SK-N-SH (cell line): ENCODE data around the gene DPYSL5.

Experiments
- CTCF ChIP-seq: fragments of 200-600 bp; sonication (generic); IDR thresholded peaks from 2 replicates; pipeline ENCODE4 v1.6.1; 2017; ENCODE audit warnings: antibody characterized with exemption, mild to moderate bottlenecking, moderate library complexity
- ELF1 ChIP-seq: IDR thresholded peaks from 2 replicates; pipeline ENCODE4 v1.4.0; 2012
- EP300 ChIP-seq, 2 experiments: IDR thresholded peaks; 2 replicates each; pipeline versions ENCODE4 v1.4.0 to v1.6.1; 2012; ENCODE audit warnings: borderline replicate concordance in 1 of 2, low read depth in 1 of 2, low read length in 1 of 2
- EZH2phosphoT487 ChIP-seq: fragments of 200-600 bp; sonication (generic); IDR thresholded peaks from 2 replicates; pipeline ENCODE4 v1.6.1; 2017; ENCODE audit warnings: low read depth, mixed run types, mild to moderate bottlenecking, antibody characterized with exemption, moderate library complexity, borderline replicate concordance
- GABPA ChIP-seq: IDR thresholded peaks from 2 replicates; pipeline ENCODE4 v1.4.0; 2012; ENCODE audit warnings: low read depth, mild to moderate bottlenecking
- MXI1 ChIP-seq: IDR thresholded peaks from 2 replicates; pipeline ENCODE4 v1.6.1; 2012; ENCODE audit warnings: mild to moderate bottlenecking, low read depth, low read length, improper control_type of control experiment
- NFIC ChIP-seq: IDR thresholded peaks from 2 replicates; pipeline ENCODE4 v1.4.0; 2012; ENCODE audit warnings: borderline replicate concordance
- POLR2AphosphoS5 ChIP-seq: IDR thresholded peaks from 2 replicates; pipeline ENCODE4 v1.6.1; 2012; ENCODE audit warnings: low read depth, low read length
- RAD21 ChIP-seq: IDR thresholded peaks from 2 replicates; pipeline ENCODE4 v1.6.1; 2012; ENCODE audit warnings: mild to moderate bottlenecking, low read length
- TAF1 ChIP-seq: IDR thresholded peaks from 2 replicates; pipeline ENCODE4 v1.6.1; 2012; ENCODE audit warnings: low read depth, mild to moderate bottlenecking, low read length, moderate library complexity, borderline replicate concordance
- TCF12 ChIP-seq: IDR thresholded peaks from 2 replicates; pipeline ENCODE4 v1.4.0; 2012
- USF2 ChIP-seq: fragments of 150-350 bp; IDR thresholded peaks from 2 replicates; pipeline ENCODE4 v1.6.1; 2017; ENCODE audit warnings: antibody characterized with exemption, low read length, low read depth, borderline replicate concordance
- YY1 ChIP-seq: IDR thresholded peaks from 2 replicates; pipeline ENCODE4 v1.4.0; 2012; ENCODE audit warnings: low read depth, mild to moderate bottlenecking

GRCh38 chr2:26911911-26912861 is 64.3 kb downstream of the DPYSL5 start:
- peak in 1 of 2 experiments; percentile 86; a peak in 2 of 4 replicates for TF ChIP-seq EP300 (IDR thresholded peaks at IDR 0.05; ENCODE audit: borderline replicate concordance in 1 of 2, low read depth in 1 of 2, low read length in 1 of 2)
- no peak for TF ChIP-seq POLR2AphosphoS5
- no peak for TF ChIP-seq USF2
- TF ChIP-seq CTCF = no peak
- no peak for TF ChIP-seq ELF1
- TF ChIP-seq GABPA = no peak
- no peak for TF ChIP-seq YY1
- TF ChIP-seq TAF1 = no peak
- no peak; the same call in 1 of the 2 replicates for TF ChIP-seq TCF12
- peak; percentile 88 for TF ChIP-seq MXI1
- TF ChIP-seq RAD21 = peak; percentile 13; the same call in 1 of the 2 replicates
- TF ChIP-seq NFIC = no peak
- no peak for TF ChIP-seq EZH2phosphoT487
